Fibroblast of pulmonary artery (primary cell): ENCODE results near the gene DNAI1.
"Not testable (repeated sequence)": the region's sequence is repeated elsewhere in the genome, so short reads cannot be mapped to it uniquely, and the experiment has no call there.

Experiments used
- DNase-seq: peaks from one replicate; pipeline ENCODE4 v3.0.0-alpha.2; 2010; ENCODE audit warnings: low read depth
- H3K4me3 ChIP-seq: replicated peaks from 2 replicates; pipeline ENCODE4 v1.5.1; 2011; ENCODE audit warnings: low read depth, mild to moderate bottlenecking, control low read depth, low read length, moderate library complexity
- TF ChIP-seq, protein P1 (sequence below): IDR thresholded peaks from 2 replicates; pipeline ENCODE4 v1.5.1; 2011; ENCODE audit warnings: mild to moderate bottlenecking, control low read depth, low read length, inconsistent platforms; ENCODE audit errors: missing control alignments

Gene DNAI1

GRCh38 chr9:34426347-34427074 lies 32.1 kb upstream of the DNAI1 start:
- TF ChIP-seq, protein P1, sequence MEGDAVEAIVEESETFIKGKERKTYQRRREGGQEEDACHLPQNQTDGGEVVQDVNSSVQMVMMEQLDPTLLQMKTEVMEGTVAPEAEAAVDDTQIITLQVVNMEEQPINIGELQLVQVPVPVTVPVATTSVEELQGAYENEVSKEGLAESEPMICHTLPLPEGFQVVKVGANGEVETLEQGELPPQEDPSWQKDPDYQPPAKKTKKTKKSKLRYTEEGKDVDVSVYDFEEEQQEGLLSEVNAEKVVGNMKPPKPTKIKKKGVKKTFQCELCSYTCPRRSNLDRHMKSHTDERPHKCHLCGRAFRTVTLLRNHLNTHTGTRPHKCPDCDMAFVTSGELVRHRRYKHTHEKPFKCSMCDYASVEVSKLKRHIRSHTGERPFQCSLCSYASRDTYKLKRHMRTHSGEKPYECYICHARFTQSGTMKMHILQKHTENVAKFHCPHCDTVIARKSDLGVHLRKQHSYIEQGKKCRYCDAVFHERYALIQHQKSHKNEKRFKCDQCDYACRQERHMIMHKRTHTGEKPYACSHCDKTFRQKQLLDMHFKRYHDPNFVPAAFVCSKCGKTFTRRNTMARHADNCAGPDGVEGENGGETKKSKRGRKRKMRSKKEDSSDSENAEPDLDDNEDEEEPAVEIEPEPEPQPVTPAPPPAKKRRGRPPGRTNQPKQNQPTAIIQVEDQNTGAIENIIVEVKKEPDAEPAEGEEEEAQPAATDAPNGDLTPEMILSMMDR, result no peak
- no peak for DNase-seq
- H3K4me3 ChIP-seq, result no peak overlapping the region

DNA sequence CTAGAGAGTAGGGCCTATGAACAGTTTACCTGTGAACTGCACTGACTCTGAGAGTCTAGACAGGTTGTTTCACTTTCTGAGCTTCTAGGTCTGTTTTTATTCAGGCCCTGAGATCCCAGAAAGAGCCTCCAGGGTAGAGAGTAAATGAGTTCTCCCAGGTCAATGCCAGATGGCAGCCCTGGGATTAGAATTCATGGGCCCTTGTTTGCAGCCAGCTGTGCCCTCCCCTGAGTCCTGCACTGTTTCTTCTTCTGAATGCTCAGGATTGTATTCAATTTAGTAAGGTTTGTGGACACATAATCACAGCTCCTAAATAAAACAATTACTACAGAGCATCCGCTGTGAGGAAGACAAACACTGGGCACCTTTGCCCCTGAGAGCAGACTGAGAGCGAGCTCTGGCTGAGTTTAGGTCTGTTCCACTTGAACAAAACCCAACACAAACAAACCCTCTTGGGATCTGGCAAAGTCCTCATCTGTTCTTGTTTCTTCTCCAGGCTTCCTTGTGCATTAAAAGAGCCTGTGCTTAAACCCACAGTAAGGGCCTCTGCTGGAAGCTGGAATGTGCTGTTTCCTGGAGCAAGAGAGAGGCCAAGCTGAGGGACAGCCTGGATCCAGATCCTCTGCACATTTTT lies 30.2 kb upstream of the DNAI1 start:
- DNase-seq, result peak; percentile 22
- H3K4me3 ChIP-seq, result no peak overlapping the region
- TF ChIP-seq, protein P1, result no peak

- DNase-seq, result peak; percentile 89
- H3K4me3 ChIP-seq, result no peak overlapping the region
- TF ChIP-seq, protein P1, result no peak
Observed at GRCh38 chr9:34430843-34431437, 27.7 kb upstream of the DNAI1 start.

DNA sequence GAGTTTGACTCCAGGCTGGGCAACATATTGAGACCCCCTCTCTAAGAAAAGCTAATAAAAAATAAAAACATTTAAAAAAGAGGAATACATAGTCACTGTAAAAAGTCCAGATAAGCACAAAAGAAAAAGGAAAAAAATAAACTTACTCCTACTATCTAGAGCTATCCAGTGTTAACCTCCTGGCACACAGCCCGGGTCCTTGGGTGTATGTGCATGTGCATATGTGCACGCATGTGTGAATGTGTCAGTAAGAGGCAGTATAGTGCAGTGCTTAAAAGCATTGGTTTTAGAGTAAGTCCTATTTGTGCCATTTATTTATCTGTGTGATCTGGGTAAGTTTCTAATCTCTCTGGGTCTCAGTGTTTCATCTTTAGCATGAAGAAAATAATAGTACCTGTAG lies 26.9 kb upstream of the DNAI1 start:
- no peak overlapping the region for H3K4me3 ChIP-seq
- DNase-seq, result no peak
- TF ChIP-seq, protein P1, result no peak

GRCh38 chr9:34437006-34437925 lies 21.3 kb upstream of the DNAI1 start:
- DNase-seq, result peak; percentile 91
- H3K4me3 ChIP-seq, result no peak overlapping the region
- TF ChIP-seq, protein P1, result peak; percentile 80

GRCh38 chr9:34437926-34438307 lies 20.7 kb upstream of the DNAI1 start:
- not testable (repeated sequence) for H3K4me3 ChIP-seq, DNase-seq

DNA sequence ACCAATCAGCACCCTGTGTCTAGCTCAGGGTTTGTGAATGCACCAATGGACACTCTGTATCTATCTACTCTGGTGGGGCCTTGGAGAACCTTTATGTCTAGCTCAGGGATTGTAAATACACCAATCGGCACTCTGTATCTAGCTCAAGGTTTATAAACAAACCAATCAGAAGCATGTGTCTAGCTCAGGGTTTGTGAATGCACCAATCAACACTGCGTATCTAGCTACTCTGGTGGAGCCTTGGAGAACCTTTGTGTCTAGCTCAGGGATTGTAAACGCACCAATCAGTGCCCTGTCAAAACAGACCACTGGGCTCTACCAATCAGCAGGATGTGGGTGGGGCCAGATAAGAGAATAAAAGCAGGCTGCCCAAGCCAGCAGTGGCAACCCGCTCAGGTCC lies 20.1 kb upstream of the DNAI1 start:
- H3K4me3 ChIP-seq, DNase-seq: not testable (repeated sequence)
